ENCODE data around the gene ENO3. TPM values are rescaled to one million over a fixed set of nuclear protein-coding genes. Genes with fewer than 3 reads are reported as not detected.
A peak's percentile ranks its signal among the peaks of the same experiment; 100 is the strongest.

Gene ENO3
- total and polyA plus RNA-seq, 12 donors, result 1.6 to 76.6 (median 5.3) TPM

DNA sequence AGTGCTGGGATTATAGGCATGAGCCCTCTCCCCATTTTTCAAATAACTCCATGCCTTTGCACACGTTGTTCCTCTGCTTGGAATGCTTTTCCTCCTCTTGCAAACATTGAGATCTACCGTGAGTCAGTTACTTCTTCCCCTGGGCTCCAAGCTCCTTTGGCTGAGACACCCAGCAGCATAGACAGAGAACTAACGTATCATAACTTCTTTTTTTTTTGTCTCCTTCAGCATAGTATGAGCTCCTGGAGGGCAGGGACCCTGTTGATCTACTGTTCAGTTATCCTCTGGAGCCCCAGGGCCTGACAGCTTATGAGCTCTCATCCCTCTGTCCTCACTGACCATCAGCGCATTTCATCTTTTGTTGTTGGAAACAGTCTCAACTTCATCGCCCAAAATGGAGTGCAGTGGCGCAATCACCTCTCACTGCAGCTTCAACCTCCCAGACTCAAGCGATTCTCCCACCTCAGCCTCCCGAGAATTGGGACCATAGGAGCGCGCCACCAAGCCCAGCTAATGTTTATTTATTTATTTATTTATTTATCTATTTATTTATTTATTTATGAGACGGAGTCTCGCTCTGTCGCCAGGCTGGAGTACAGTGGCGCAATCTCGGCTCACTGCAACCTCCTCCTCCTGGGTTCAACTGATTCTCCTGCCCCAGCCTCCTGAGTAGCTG lies 14.5 kb downstream of the ENO3 start:
- Histone ChIP-seq H3K4me1 (replicated peaks in 1 of 2) (peaks cover 19 to 35% of the 10 kb centered on the region in 2 donors), H3K27me3 (no peaks in the 10 kb centered on the region), H3K36me3 (replicated peaks in 1 of 2) (peaks cover 0 to 10% of the 10 kb centered on the region in 2 donors), H3K27ac (peak overlapping the region in 4 of 5 donors; percentile 82 to 99 (median 94)), H3K4me3 (peak overlapping the region in 1 of 4 donors; percentile 82), H3K9me3 (replicated peaks in 1 of 3) (no peaks in the 10 kb centered on the region)
- no peak for DNase-seq
- intact Hi-C loops (cut with DNase I), result no loop called here
- WGBS, 4 donors, result 94 to 95% (median 95%) methylated on average over 15 of the region's 15 CpGs
- TF ChIP-seq POLR2A (IDR thresholded peaks at IDR 0.05) (no peak), CTCF (IDR thresholded peaks at IDR 0.05) (no peak)

GRCh38 chr17:4966844-4967538 lies 16.1 kb downstream of the ENO3 start:
- intact Hi-C loops (cut with DNase I), result no loop called here
- H3K4me1 ChIP-seq (replicated peaks in 1 of 2), result peaks cover 19 to 35% of the 10 kb centered on the region in 2 donors
- 0 to 1% (median 0%) methylated on average over 20 to 42 of the region's 42 CpGs for WGBS, 4 donors

DNA sequence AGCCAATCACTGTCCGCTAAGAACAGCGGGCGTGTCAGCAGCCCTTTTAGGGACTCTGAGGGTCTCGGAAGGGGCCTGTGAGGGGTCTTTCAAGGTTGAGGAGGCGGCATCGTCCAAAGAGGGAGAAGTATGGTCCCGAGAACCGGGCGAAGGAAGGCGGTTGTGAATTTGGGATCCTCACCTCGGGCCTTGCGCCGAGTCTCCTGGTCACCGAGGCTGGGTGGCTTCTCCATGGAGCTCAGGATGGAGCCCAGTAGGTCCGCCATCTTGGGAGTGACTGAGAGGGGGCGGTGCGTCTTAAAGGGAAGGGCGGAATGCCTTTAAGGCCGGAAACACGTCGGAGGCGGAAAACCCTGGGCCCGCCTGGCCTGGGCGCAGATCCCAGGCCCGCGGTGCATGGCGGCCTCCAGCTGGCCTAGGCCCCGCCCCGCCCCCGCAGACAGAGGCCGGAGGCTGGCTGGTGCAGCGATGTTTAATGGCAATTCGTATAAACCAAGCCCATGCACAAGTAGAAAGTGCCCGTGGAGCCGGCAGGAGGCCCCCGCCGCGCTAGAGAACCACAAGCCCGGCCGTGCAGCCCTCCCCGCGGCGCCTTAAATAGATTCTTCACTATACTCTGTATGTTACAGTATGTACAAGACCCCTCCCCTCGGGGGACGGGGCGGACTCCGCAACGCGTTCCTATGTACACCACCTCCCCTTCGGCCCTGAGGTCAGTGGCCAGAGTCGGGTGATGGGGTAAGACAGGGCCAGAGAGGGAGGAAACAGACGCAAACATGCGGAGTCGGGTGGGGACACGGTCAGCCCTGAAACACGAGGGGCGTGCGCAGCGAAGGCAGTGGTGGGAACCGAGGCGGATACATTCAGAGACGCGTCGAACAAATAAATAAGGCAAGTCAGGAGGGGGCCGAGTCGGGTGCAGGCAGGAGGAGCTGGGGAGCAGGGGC lies 16.9 kb downstream of the ENO3 start, which contains the start of gene SPAG7:
Gene SPAG7 (minus strand): TSS at position 279 of the 947 bp plus-strand sequence. CDS start 13 bp downstream, at position 266.
- Histone ChIP-seq H3K4me1 (replicated peaks in 1 of 2) (peaks cover 19 to 35% of the 10 kb centered on the region in 2 donors), H3K27me3 (no peaks in the 10 kb centered on the region), H3K27ac (peak within 1 kb of the TSS; percentile 90 to 99 (median 97)), H3K9me3 (replicated peaks in 1 of 3) (no peaks in the 10 kb centered on the region), H3K4me3 (peak within 1 kb of the TSS; percentile 81 to 93 (median 86)), H3K36me3 (replicated peaks in 1 of 2) (peaks cover 0 to 22% of the 10 kb centered on the region in 2 donors)
- intact Hi-C loops (cut with DNase I), result no loop called here
- WGBS, 4 donors, result 2 to 4% (median 3%) methylated on average over 27 to 66 of the region's 66 CpGs
- peak; percentile 93 to 98 (median 95) for DNase-seq
- TF ChIP-seq POLR2A (IDR thresholded peaks at IDR 0.05), result peak; percentile 78 to 80
- TF ChIP-seq CTCF (IDR thresholded peaks at IDR 0.05), result peak in 1 of 6 experiments; percentile 11

More at GRCh38 chr17:4966844-4967538, 16.1 kb downstream of the ENO3 start:
- Histone ChIP-seq H3K27ac (peak overlapping the region; percentile 90 to 99 (median 97)), H3K4me3 (peak overlapping the region; percentile 81 to 93 (median 86)), H3K9me3 (replicated peaks in 1 of 3) (no peaks in the 10 kb centered on the region), H3K27me3 (no peaks in the 10 kb centered on the region), H3K36me3 (replicated peaks in 1 of 2) (peaks cover 0 to 14% of the 10 kb centered on the region in 2 donors)
- peak; percentile 97 to 100 (median 99) for DNase-seq
- TF ChIP-seq CTCF (IDR thresholded peaks at IDR 0.05) (no peak), POLR2A (IDR thresholded peaks at IDR 0.05) (peak; percentile 36 to 50)
